B cell (primary cell): ENCODE results near the gene PKMYT1.

ENCODE experiments used
- CTCF ChIP-seq: fragments of 200-600 bp; IDR thresholded peaks from one replicate; pipeline ENCODE4 v1.8.0; 2022; ENCODE audit warnings: antibody characterized with exemption, mild to moderate bottlenecking
- EZH2 ChIP-seq: IDR thresholded peaks from 2 replicates; pipeline ENCODE4 v1.6.1; 2012; ENCODE audit warnings: borderline replicate concordance, low read depth, mild to moderate bottlenecking, moderate library complexity, low read length; ENCODE audit not compliant: insufficient read depth, poor library complexity, severe bottlenecking

DNA sequence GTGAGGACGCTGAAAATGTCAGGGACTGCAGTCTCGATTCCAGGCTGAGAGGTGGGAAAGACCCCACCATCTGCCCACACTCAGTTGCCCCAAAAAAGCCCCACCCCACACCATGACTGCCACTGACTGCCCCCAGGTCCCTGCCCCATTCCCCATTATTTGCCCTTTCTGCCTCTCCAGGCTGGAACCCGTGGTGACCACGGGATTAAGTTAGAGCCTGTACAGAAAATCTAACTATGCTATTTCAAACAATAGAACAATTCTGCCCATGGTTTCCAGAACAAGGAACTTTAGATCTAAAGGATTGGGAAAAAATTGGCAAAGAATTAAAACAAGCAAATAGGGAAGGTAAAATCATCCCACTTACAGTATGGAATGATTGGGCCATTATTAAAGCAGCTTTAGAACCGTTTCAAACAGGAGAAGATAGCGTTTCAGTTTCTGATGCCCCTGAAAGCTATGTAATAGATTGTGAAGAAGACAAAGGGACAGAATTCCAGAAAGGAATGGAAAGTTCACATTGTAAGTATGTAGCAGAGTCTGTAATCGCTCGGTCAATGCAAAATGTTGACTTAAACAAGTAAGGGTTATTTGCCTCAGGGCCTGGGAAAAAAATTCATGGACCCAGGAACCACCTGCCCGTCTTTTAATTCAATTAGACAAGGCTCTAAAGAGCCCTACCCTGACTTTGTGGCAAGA is 54.1 kb downstream of the PKMYT1 start:
- TF ChIP-seq CTCF = no peak
- TF ChIP-seq EZH2 = no peak
